Effector memory CD4-positive, alpha-beta T cell (primary cell): Measurements from ENCODE around the gene CPA4.

Source experiments
- DNase-seq, 3 donors: peaks; one replicate each; pipeline ENCODE4 v3.0.0-alpha.2; 2020
- H3K27ac ChIP-seq: 2 replicates; pipeline ENCODE4 v1.7.0; 2013; ENCODE audit warnings: mild to moderate bottlenecking, low read length, moderate library complexity; ENCODE audit not compliant: insufficient read depth, poor library complexity, severe bottlenecking
- H3K27me3 ChIP-seq: replicated peaks from 2 replicates; pipeline ENCODE4 v1.7.0; 2013; ENCODE audit warnings: mild to moderate bottlenecking, low read length; ENCODE audit not compliant: insufficient read depth, control insufficient read depth, poor library complexity, severe bottlenecking
- H3K36me3 ChIP-seq: 2 replicates; pipeline ENCODE4 v1.7.0; 2013; ENCODE audit warnings: mild to moderate bottlenecking, low read length, moderate library complexity; ENCODE audit not compliant: control insufficient read depth, insufficient read depth
- H3K4me1 ChIP-seq: 2 replicates; pipeline ENCODE4 v1.7.0; 2013; ENCODE audit warnings: low read length, mild to moderate bottlenecking; ENCODE audit not compliant: control insufficient read depth, insufficient read depth, poor library complexity, severe bottlenecking
- H3K4me3 ChIP-seq: 2 replicates; pipeline ENCODE4 v1.7.0; 2013; ENCODE audit warnings: low read length, low read depth, mild to moderate bottlenecking; ENCODE audit not compliant: insufficient read depth, poor library complexity, severe bottlenecking
- H3K9me3 ChIP-seq: 2 replicates; pipeline ENCODE4 v1.7.0; 2013; ENCODE audit warnings: mild to moderate bottlenecking, low read length, moderate library complexity; ENCODE audit not compliant: control insufficient read depth

CPA4 gene

GRCh38 chr7:130369831-130370550 lies 77.0 kb downstream of the CPA4 start:
- H3K9me3 ChIP-seq = no peaks in the 10 kb centered on the region
- H3K27ac ChIP-seq = no peak overlapping the region
- H3K36me3 ChIP-seq = no peaks in the 10 kb centered on the region
- DNase-seq = no peak
- no peak overlapping the region for H3K4me3 ChIP-seq
- no peaks in the 10 kb centered on the region for H3K27me3 ChIP-seq
- H3K4me1 ChIP-seq = no peaks in the 10 kb centered on the region

GRCh38 chr7:130371046-130371445 lies 78.1 kb downstream of the CPA4 start:
- no peaks in the 10 kb centered on the region for H3K9me3 ChIP-seq
- DNase-seq = no peak
- H3K36me3 ChIP-seq = no peaks in the 10 kb centered on the region
- H3K27me3 ChIP-seq = no peaks in the 10 kb centered on the region
- no peak overlapping the region for H3K27ac ChIP-seq
- H3K4me1 ChIP-seq = no peaks in the 10 kb centered on the region
- H3K4me3 ChIP-seq = no peak overlapping the region

DNA sequence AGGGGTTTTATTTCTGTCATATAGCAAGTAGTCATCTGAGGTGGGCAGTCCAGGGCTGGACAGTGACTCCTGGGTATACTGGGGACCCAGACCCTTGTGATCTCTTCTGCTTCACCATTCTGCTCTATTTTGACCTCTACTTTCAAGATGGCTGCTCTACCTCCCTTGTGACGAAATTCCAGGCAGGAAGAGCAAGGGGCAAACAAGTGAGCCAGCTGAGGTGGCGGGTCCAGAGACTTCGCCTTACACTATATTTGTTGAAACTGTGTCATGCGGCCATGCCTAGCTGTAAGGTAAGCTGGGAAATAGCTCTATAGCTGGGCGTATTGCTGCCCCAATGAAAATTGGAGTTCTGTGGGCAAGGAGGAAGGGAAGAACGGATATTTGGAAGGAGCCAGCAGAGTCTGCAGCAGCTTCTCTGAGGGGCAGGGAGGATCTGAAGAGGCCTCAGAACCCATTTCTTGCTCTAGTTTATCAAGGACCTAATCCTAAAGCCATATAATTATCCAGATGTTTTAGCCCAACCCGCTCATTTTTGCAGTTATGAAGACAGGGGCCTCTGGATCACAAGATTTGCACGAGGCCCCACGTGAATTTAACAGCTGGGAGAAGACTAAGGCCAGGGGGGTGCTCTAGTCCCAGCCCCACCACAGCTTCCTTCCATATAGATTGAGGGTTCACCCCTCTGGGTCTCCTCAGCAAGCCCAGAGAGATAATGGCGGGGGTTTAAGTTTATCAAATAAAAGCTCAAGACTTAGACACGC lies 79.6 kb downstream of the CPA4 start:
- Histone ChIP-seq H3K4me1 (no peaks in the 10 kb centered on the region), H3K9me3 (no peaks in the 10 kb centered on the region), H3K4me3 (no peak overlapping the region), H3K36me3 (no peaks in the 10 kb centered on the region), H3K27me3 (no peaks in the 10 kb centered on the region), H3K27ac (no peak overlapping the region)
- no peak for DNase-seq
